AG10803 (cell line): Measurements from ENCODE around the gene PMFBP1.

Experiments used
- DNase-seq: peaks from one replicate; pipeline ENCODE4 v3.0.0; 2010; ENCODE audit warnings: low read depth
- H3K4me3 ChIP-seq: 2 replicates; pipeline ENCODE4 v1.5.1; 2011; ENCODE audit warnings: mild to moderate bottlenecking, low read length, control low read depth
- TF ChIP-seq, protein P1 (sequence below): conservative IDR thresholded peaks from 2 replicates; pipeline ENCODE4 v1.5.1; 2011; ENCODE audit warnings: mild to moderate bottlenecking, low read length, control low read depth, inconsistent platforms

The PMFBP1 gene

DNA sequence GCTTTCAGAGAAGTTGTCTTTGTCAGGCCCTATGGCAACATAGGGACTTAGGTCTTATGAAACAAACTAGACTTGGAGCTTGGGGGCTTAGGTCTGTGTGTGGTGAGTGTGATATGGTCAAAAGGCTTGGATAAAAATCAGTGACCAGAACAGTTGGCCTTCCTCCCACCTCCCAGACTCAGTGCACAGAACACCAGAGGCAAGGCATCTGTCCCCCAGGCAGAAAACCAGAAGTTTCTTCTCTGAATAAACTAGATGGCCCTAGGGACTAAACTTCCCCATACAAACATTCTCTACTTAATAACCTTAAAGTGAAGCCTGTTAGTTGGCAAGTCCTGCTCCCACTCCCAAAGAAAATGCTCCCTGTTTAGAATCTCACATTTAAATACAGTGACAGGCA lies 39.2 kb upstream of the PMFBP1 start:
- H3K4me3 ChIP-seq: no peak overlapping the region
- DNase-seq: no peak
- TF ChIP-seq, protein P1, sequence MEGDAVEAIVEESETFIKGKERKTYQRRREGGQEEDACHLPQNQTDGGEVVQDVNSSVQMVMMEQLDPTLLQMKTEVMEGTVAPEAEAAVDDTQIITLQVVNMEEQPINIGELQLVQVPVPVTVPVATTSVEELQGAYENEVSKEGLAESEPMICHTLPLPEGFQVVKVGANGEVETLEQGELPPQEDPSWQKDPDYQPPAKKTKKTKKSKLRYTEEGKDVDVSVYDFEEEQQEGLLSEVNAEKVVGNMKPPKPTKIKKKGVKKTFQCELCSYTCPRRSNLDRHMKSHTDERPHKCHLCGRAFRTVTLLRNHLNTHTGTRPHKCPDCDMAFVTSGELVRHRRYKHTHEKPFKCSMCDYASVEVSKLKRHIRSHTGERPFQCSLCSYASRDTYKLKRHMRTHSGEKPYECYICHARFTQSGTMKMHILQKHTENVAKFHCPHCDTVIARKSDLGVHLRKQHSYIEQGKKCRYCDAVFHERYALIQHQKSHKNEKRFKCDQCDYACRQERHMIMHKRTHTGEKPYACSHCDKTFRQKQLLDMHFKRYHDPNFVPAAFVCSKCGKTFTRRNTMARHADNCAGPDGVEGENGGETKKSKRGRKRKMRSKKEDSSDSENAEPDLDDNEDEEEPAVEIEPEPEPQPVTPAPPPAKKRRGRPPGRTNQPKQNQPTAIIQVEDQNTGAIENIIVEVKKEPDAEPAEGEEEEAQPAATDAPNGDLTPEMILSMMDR: no peak

DNA sequence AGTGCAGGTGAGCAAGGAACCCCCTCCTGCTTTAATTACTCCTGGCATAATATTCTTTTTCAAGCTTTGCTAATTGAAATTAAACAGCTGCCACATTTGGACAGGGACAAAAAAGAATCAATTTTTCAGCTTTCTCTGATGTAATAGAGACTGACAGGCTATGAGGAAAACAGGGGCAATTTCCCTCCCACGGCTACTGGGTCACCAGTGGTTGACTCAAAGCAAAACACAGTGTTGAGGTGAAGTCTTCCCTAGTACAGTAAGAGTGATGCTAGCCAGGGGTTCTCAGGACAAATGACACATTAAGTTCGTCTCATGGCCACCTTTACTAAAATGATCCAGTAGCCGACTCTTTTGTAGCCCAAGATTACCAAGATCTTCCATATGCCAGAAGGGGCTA lies 38.6 kb upstream of the PMFBP1 start:
- no peak overlapping the region for H3K4me3 ChIP-seq
- DNase-seq: no peak
- TF ChIP-seq, protein P1: no peak

DNA sequence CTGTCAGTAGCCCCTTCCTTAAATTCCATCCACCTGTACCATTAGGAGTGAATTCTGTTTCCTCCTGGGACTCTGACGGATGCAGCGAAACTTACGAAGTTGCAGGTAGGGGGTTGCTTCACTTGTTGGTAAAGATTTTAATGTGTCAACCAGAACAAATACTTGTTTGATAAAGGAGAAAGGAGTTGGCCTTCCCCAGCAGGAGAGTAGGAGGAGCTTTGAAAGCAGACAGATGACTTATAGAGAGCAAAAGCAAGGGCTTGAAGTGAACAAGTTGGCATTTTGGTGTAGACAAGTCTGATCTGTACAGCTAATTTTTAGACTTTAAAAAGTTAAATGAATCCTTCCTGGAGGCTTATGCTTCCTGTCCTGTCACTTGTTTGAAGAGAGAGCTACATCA lies 38.1 kb upstream of the PMFBP1 start:
- TF ChIP-seq, protein P1: no peak
- DNase-seq: no peak
- H3K4me3 ChIP-seq: no peak overlapping the region

DNA sequence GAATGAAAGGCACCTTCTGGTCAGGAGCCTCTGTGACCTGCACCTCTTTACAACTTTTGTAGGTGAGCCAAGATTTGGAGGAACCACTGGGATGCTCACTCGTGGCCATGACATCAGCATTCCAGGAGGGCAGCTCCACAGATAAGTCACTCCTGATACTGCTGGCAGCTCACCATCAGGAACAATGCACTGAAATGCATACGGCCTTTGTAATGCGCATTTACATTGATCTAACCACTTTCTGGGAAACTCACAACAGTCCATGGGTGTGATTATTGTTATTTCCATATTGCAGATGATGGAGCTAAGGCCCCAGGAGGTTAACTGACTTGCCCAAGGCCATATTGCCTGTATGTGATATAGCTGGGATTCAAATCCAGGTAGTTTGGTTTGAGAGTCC lies 34.3 kb upstream of the PMFBP1 start:
- no peak for DNase-seq
- TF ChIP-seq, protein P1: no peak
- H3K4me3 ChIP-seq: no peak overlapping the region

DNA sequence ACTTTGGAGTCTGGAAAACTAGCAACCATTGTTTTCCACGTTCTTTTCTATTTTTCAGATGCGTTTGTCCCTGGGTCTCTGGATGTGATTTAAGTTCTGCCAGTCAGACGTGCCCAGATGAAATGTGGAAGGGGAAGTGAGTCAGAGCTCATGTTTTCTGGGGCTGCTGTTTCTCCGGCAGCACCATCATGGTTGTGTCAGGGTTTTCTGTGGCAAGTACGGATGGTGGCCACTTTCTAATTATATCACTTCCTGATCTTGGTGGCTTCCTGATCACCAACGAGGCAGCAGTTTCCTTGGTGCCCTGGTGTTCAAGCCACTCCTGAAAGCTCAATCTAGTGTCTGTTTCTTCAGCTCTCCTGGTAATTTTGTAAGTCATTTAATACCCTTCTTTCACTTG lies 31.4 kb upstream of the PMFBP1 start:
- H3K4me3 ChIP-seq: no peak overlapping the region
- TF ChIP-seq, protein P1: no peak
- DNase-seq: peak; percentile 23

DNA sequence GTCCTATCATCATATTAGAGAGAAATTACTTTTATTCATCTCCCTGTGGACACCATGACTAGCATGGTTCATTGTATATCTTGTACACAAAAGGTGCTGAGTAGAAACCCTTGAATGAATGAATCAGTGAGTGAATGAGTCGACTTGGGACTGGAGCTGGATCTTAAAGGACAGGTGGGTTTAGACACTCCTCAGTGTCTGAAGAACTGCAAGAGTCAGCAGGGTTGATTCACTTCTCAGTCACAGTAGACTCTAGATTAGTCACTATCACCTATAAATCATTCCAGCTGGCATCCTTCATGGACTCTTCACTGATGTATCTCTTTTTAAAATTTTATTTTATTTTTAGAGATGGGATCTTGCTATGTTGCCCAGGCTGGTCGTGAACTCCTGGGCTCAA lies 30.1 kb upstream of the PMFBP1 start:
- TF ChIP-seq, protein P1: no peak
- no peak for DNase-seq
- no peak overlapping the region for H3K4me3 ChIP-seq

DNA sequence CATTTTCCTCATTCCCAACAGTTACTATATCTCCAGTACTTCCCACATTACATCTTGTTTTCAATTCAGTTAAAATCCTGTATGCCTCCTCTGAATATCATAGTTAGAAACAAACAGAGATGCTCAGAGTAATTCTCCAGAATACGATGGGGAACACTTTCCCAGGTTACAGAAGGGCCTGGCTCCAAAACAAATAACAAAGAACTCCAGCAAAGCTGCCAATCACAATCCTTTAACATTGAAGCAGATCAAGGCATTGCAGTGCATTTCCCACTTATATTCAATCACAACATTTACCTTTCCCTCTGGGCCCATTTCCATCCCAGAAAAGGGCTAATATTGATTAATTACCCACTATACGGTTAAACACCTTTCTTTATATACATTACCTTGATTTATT lies 29.4 kb upstream of the PMFBP1 start:
- TF ChIP-seq, protein P1: no peak
- no peak overlapping the region for H3K4me3 ChIP-seq
- DNase-seq: no peak
